K562 (cell line): ENCODE results near the gene STX3. TPM values are rescaled to one million over a fixed set of nuclear protein-coding genes. Genes with fewer than 3 reads are reported as not detected.

ENCODE experiments used
- ATAC-seq: fragments of 200-7000 bp; cut with Tn5 transposase; 3 replicates; pipeline ENCODE4 v1.9.1; 2020; ENCODE audit warnings: moderate library complexity
- BruUV-seq: library from RNA; stranded (reverse); fragments of 400-500 nt; replicated peaks from 2 replicates; lab custom pipeline; 2021; lab: Mats Ljungman, UMichigan
- CTCF ChIA-PET: fragments of 300-600 bp; formaldehyde crosslinking; extraction: SDS; loops from one replicate; lab custom pipeline; 2021; ENCODE audit warnings: low intra/inter-chr PET ratio; lab: Yijun Ruan, JAX
- POLR2A ChIA-PET: fragments of 300-600, 350-650 bp; sonication (Branson Sonifier 250); formaldehyde crosslinking; extraction: SDS; loops from one replicate; lab custom pipeline; 2021; ENCODE audit warnings: antibody characterized with exemption, inconsistent platforms; lab: Yijun Ruan, JAX
- DNase-seq, 4 experiments: peaks; one replicate each; pipeline versions ENCODE4 v3.0.0 to v3.0.0-alpha.2; 2011 to 2018; ENCODE audit warnings: low spot score in 3 of 4, mixed read lengths in 3 of 4; ENCODE audit errors: extremely low read depth in 1 of 4
- FAIRE-seq: peaks from 2 replicates; lab custom pipeline; 2011; peaks lifted over from hg19 to GRCh38; lab: Jason Lieb, UNC
- H2AFZ ChIP-seq: 2 replicates; pipeline ENCODE4 v1.6.0; 2011; ENCODE audit warnings: low read depth, low read length, control low read depth, inconsistent platforms
- H3K27ac ChIP-seq: fragments of 200-600 bp; 3 replicates; pipeline ENCODE4 v1.8.0; 2011; ENCODE audit warnings: low read depth, mild to moderate bottlenecking, control low read depth, inconsistent platforms, low read length, moderate library complexity, mixed read lengths; ENCODE audit errors: extremely low read depth
- H3K27me3 ChIP-seq, 2 experiments: fragments of 300-600 bp in 1 of 2; 2 replicates in 1 of 2; 3 replicates in 1 of 2; pipeline versions ENCODE4 v1.6.0 to v1.8.0; 2011; ENCODE audit warnings: inconsistent platforms in 2 of 2, low read length in 2 of 2, mild to moderate bottlenecking in 1 of 2, mixed read lengths in 1 of 2, moderate library complexity in 1 of 2; ENCODE audit not compliant: control insufficient read depth in 2 of 2, insufficient read depth in 2 of 2
- H3K36me3 ChIP-seq: fragments of 300-600 bp; 3 replicates; pipeline ENCODE4 v1.8.0; 2011; ENCODE audit warnings: mild to moderate bottlenecking, low read length, inconsistent platforms; ENCODE audit not compliant: control insufficient read depth, insufficient read depth
- H3K4me1 ChIP-seq, 2 experiments: fragments of 200-600 bp in 1 of 2; replicated peaks in 1 of 2; 2 replicates in 1 of 2; 3 replicates in 1 of 2; pipeline versions ENCODE4 v1.5.1 to v1.8.0; 2011; ENCODE audit warnings: inconsistent platforms in 2 of 2, low read length in 2 of 2, mild to moderate bottlenecking in 1 of 2, mixed read lengths in 1 of 2, moderate library complexity in 1 of 2; ENCODE audit not compliant: control insufficient read depth in 2 of 2, insufficient read depth in 2 of 2
- H3K4me2 ChIP-seq: 2 replicates; pipeline ENCODE4 v1.6.1; 2011; ENCODE audit warnings: low read length, control low read depth, inconsistent platforms, mixed read lengths; ENCODE audit not compliant: insufficient read depth
- H3K4me3 ChIP-seq: fragments of 200-600 bp; sonication (generic), shearing (Covaris generic); 2 replicates; pipeline ENCODE4 v1.5.1; 2016; ENCODE audit warnings: control low read depth, inconsistent platforms
- H3K79me2 ChIP-seq: fragments of 200-600 bp; 3 replicates; pipeline ENCODE4 v1.8.0; 2011; ENCODE audit warnings: low read length, inconsistent platforms; ENCODE audit not compliant: control insufficient read depth, insufficient read depth
- H3K9ac ChIP-seq, 2 experiments: 2 replicates each; pipeline versions ENCODE4 v1.6.0 to v1.6.1; 2011; ENCODE audit warnings: low read depth in 2 of 2, low read length in 2 of 2, control low read depth in 1 of 2, inconsistent platforms in 1 of 2, mild to moderate bottlenecking in 1 of 2, mixed read lengths in 1 of 2; ENCODE audit not compliant: insufficient read depth in 1 of 2
- H3K9me1 ChIP-seq: one replicate; pipeline ENCODE4 v1.6.0; 2011; ENCODE audit warnings: inconsistent platforms, mild to moderate bottlenecking, low read length, moderate library complexity; ENCODE audit not compliant: control insufficient read depth, insufficient read depth
- H3K9me3 ChIP-seq: replicated peaks from 2 replicates; pipeline ENCODE4 v1.5.1; 2011; ENCODE audit warnings: low read depth, low read length, inconsistent platforms; ENCODE audit not compliant: control insufficient read depth, insufficient read depth
- H4K20me1 ChIP-seq: replicated peaks from 2 replicates; pipeline ENCODE4 v1.6.1; 2011; ENCODE audit warnings: low read length, inconsistent platforms, mixed read lengths; ENCODE audit not compliant: control insufficient read depth, insufficient read depth
- FOXK1 ChIP-seq: sonication (generic); formaldehyde crosslinking; IDR thresholded peaks from 2 replicates; pipeline ENCODE4 v1.8.0; 2022; ENCODE audit warnings: missing genetic modification reagents, mild to moderate bottlenecking, borderline replicate concordance
- HDAC1 ChIP-seq, 2 experiments: fragments of 450-650 bp; IDR thresholded peaks; 2 replicates each; pipeline ENCODE4 v1.6.1; 2016 to 2017; ENCODE audit warnings: inconsistent platforms in 1 of 2, mild to moderate bottlenecking in 1 of 2, moderate library complexity in 1 of 2
- HMGN3 ChIP-seq: IDR thresholded peaks from 2 replicates; pipeline ENCODE4 v1.6.1; 2011; ENCODE audit warnings: borderline replicate concordance, low read depth, mild to moderate bottlenecking, mixed read lengths, low read length; ENCODE audit not compliant: insufficient read length; ENCODE audit errors: extremely low read depth
- KLF16 ChIP-seq: IDR thresholded peaks from 2 replicates; pipeline ENCODE4 v1.6.1; 2016; ENCODE audit warnings: antibody characterized with exemption
- MTF1 ChIP-seq: fragments of 250-450 bp; sonication (Bioruptor Pico); IDR thresholded peaks from 2 replicates; pipeline ENCODE4 v1.9.0; 2021; ENCODE audit warnings: moderate library complexity, mild to moderate bottlenecking, inconsistent platforms, borderline replicate concordance
- PHF8 ChIP-seq: fragments of 200-600 bp; sonication (generic); IDR thresholded peaks from 2 replicates; pipeline ENCODE4 v1.6.1; 2012; ENCODE audit warnings: mixed run types, mild to moderate bottlenecking, inconsistent platforms, low read length, moderate library complexity, borderline replicate concordance
- RNF2 ChIP-seq: sonication (generic); IDR thresholded peaks from 2 replicates; pipeline ENCODE4 v1.6.1; 2016
- ZBED1 ChIP-seq: IDR thresholded peaks from 2 replicates; pipeline ENCODE4 v1.6.1; 2014
- WGBS: fragments of 100-300 bp; shearing (Covaris generic); methylation state at CpG from one replicate; pipeline ENCODE4 v1.1.6; 2016; ENCODE audit warnings: low coverage, mixed read lengths; ENCODE audit not compliant: insufficient coverage; ENCODE audit errors: missing lambda C conversion rate; 5-methylcytosine and 5-hydroxymethylcytosine counted together
- in situ Hi-C: fragments of 300-500 bp; cut with MboI; formaldehyde crosslinking; loops from 4 replicates; pipeline ENCODE4 v1.15.0; 2018; ENCODE audit warnings: inconsistent platforms, mixed read lengths
- intact Hi-C: fragments of 100-400 bp; cut with micrococcal nuclease; formaldehyde crosslinking; loops from 2 replicates; pipeline ENCODE4 v1.14.2; 2022
- polyA plus RNA-seq, 8 experiments: library from polyadenylated mRNA; depleted of rRNA in 4 of 8; stranded (reverse) in 5 of 8; unstranded in 3 of 8; fragments of >200 nt; fragmentation: Nextera tagmentation in 2 of 8; fragmentation: Illumina TruSeq in 1 of 8; extraction: Ambion mirVana in 2 of 8; extraction: Trizol in 1 of 8; gene quantifications; 2 replicates each; pipeline versions ENCODE4 v1.2.1 to v1.2.3, GENCODE V29; 2011 to 2014; ENCODE audit warnings: inconsistent platforms in 1 of 8, missing spikeins in 1 of 8
- total RNA-seq, 7 experiments: library from RNA; depleted of rRNA in 6 of 7; stranded (reverse); fragments of >200 nt in 6 of 7; fragmentation: Illumina TruSeq in 2 of 7; extraction: Trizol in 2 of 7; gene quantifications; 2 replicates each; pipeline versions ENCODE4 v1.2.1 to v1.2.3, GENCODE V29; 2011 to 2021; ENCODE audit warnings: low replicate concordance in 1 of 7
- TF ChIP-seq, protein P1 (sequence below): sonication (generic); formaldehyde crosslinking; IDR thresholded peaks from 2 replicates; pipeline ENCODE4 v1.8.0; 2022; ENCODE audit warnings: mild to moderate bottlenecking, missing genetic modification reagents
- TF ChIP-seq, protein P2 (sequence below): sonication (generic); formaldehyde crosslinking; IDR thresholded peaks from 2 replicates; pipeline ENCODE4 v1.5.0; 2020; ENCODE audit warnings: missing genetic modification reagents

STX3 gene
- total and polyA plus RNA-seq, 9 of the 15 experiments (the other 6 are each of a cell fraction or from before 2014, with no cell fraction given) = 12.0 to 91.6 (median 48.7) TPM

DNA sequence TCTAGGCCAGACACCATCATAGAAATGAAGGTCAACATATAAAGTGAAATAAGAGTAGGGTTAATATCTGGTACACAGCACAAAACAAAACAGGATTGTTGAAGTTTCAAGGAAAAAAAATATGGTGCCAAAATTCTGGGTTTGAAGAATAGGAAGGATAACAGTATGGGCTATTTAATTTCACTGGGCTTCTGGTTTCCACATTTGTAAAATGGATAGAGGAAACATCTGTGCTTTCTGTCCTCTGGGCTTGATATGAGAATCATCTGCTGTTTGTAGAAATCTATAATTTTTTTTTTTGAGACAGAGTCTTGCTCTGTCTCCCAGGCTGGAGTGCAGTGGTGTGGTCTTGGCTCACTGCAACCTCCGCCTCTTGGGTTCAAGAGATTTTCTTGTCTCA lies 27.8 kb upstream of the STX3 start:
- ChIA-PET CTCF (no interaction called here), POLR2A (no interaction called here)
- DNase-seq (no peak), ATAC-seq (no peak), FAIRE-seq (no peak)
- 100% methylated on average over 1 of the region's 1 CpG for WGBS
- no peaks in the 10 kb centered on the region for H4K20me1 ChIP-seq
- in situ Hi-C loops = no loop called here
- no TSS peak for BruUV-seq
- H3K4me1 ChIP-seq = no peaks in the 10 kb centered on the region; a peak in 1 of 5 replicates
- H3K27me3 ChIP-seq = no peaks in the 10 kb centered on the region; a peak in 1 of 5 replicates
- H3K36me3 ChIP-seq = no peaks in the 10 kb centered on the region
- H3K4me2 ChIP-seq = no peak overlapping the region
- no peaks in the 10 kb centered on the region for H3K9me3 ChIP-seq
- TF ChIP-seq PHF8 (no peak), FOXK1 (CRISPR knock-in tag) (no peak), HMGN3 (no peak), HDAC1 (IDR thresholded peaks at IDR 0.05) (no peak), ZBED1 (no peak), RNF2 (no peak), MTF1 (no peak), KLF16 (no peak)
- TF ChIP-seq, protein P1, sequence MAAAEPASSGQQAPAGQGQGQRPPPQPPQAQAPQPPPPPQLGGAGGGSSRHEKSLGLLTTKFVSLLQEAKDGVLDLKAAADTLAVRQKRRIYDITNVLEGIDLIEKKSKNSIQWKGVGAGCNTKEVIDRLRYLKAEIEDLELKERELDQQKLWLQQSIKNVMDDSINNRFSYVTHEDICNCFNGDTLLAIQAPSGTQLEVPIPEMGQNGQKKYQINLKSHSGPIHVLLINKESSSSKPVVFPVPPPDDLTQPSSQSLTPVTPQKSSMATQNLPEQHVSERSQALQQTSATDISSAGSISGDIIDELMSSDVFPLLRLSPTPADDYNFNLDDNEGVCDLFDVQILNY (CRISPR knock-in tag) = no peak
- TF ChIP-seq, protein P2, sequence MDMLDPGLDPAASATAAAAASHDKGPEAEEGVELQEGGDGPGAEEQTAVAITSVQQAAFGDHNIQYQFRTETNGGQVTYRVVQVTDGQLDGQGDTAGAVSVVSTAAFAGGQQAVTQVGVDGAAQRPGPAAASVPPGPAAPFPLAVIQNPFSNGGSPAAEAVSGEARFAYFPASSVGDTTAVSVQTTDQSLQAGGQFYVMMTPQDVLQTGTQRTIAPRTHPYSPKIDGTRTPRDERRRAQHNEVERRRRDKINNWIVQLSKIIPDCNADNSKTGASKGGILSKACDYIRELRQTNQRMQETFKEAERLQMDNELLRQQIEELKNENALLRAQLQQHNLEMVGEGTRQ (CRISPR knock-in tag) = no peak
- H3K27ac ChIP-seq = no peak overlapping the region
- H3K79me2 ChIP-seq = no peaks in the 10 kb centered on the region
- no peak overlapping the region for H3K9ac ChIP-seq
- H3K9me1 ChIP-seq = no peaks in the 10 kb centered on the region
- no peak overlapping the region for H3K4me3 ChIP-seq
- H2AFZ ChIP-seq = no peak overlapping the region
- intact Hi-C loops = no loop called here
